Raji (cell line): ENCODE data around the gene BMPER.

ENCODE experiments used
- POLR2A ChIP-seq: IDR thresholded peaks from 2 replicates; pipeline ENCODE4 v1.6.1; 2011; ENCODE audit warnings: low read depth, low read length, control low read depth; ENCODE audit not compliant: insufficient read depth

The BMPER gene

DNA sequence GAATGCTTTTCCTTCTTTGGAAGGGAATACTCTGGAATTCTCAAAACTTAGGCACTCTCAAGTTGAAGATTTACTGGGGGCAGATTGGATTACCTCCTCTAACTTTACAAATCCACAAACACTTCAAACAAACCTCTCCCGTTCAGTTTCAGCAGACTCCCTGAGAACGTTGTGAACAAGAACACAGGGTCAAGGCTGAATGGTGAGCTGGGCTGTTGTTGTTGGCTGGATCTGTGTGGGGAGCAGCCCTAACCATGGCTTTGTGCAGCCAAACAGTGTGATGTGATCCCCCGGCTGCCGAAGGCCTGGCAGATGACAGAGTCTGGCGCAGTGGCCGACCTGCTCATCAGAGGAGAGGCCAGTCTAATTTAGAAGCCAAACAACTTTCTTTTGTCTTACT lies 93.1 kb downstream of the BMPER start:
- no peak for TF ChIP-seq POLR2A

GRCh38 chr7:34011017-34011695 lies 105.8 kb downstream of the BMPER start:
- no peak for TF ChIP-seq POLR2A

GRCh38 chr7:34011696-34012095 lies 106.4 kb downstream of the BMPER start:
- no peak for TF ChIP-seq POLR2A

DNA sequence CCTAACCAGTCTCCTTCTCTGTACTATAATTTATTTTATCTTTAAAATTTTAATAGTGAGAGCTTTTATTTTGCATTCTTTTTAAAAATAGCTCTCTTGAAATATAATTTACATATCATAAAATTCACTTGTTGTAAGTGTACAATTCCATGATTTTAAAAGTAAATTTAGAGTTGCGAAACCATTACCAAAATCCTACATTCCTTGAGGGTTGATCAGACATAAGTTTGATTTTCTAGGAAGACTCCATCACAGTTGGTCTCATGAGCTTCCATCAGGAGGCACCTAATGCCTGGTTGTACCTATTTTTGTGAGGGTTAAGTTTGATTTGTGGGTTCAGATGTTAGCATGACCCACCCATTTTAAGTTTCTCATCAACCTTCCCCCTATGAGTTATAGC lies 108.1 kb downstream of the BMPER start:
- no peak for TF ChIP-seq POLR2A

DNA sequence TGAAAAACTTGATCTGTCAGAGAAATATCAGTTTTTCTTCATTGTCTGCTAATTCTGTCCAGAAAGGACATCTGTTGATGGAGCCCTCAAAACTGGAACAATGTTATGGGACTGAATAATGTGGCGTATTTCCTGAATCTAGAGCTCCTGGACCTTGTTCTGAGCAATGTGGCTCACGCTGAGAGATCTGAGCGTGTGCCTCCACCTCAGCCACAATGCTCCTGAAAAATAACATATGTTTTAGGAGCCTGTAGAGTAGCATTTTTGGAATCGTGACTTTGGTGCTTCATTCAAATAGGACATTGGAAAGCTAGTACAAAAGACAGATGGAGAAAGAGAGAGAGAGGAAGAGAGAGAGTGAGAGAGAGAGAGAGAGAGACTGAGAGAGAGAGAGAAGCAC lies 110.3 kb downstream of the BMPER start:
- TF ChIP-seq POLR2A = no peak

DNA sequence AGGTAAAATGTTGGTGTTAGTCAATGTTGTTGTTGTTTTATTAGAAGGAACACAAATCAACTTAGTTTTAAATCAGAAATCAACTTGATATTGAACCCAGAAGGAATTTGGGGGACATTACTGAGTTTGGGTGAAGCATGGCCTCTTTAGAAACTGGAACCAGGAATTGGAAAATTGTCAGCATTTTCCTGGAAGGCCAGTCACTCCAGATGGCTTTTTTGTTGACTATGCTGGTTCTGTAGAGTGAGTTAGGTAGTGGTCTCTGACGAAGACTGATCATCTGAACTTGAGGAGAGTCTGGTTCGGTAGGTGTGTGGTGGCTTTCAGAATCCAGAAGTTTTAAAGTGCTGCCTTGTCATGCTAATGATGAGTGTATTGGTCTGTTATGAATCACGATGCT lies 111.5 kb downstream of the BMPER start:
- TF ChIP-seq POLR2A = no peak

GRCh38 chr7:34019301-34019790 lies 114.0 kb downstream of the BMPER start:
- TF ChIP-seq POLR2A = no peak

GRCh38 chr7:34022626-34023025 lies 117.3 kb downstream of the BMPER start:
- no peak for TF ChIP-seq POLR2A

GRCh38 chr7:34025600-34025999 lies 120.3 kb downstream of the BMPER start:
- no peak for TF ChIP-seq POLR2A

GRCh38 chr7:34026481-34027190 lies 121.3 kb downstream of the BMPER start:
- no peak for TF ChIP-seq POLR2A

- TF ChIP-seq POLR2A = no peak
Measured at GRCh38 chr7:34031156-34031555, 125.8 kb downstream of the BMPER start.

- TF ChIP-seq POLR2A = no peak
Measured at GRCh38 chr7:34034728-34035127, 129.4 kb downstream of the BMPER start.

DNA sequence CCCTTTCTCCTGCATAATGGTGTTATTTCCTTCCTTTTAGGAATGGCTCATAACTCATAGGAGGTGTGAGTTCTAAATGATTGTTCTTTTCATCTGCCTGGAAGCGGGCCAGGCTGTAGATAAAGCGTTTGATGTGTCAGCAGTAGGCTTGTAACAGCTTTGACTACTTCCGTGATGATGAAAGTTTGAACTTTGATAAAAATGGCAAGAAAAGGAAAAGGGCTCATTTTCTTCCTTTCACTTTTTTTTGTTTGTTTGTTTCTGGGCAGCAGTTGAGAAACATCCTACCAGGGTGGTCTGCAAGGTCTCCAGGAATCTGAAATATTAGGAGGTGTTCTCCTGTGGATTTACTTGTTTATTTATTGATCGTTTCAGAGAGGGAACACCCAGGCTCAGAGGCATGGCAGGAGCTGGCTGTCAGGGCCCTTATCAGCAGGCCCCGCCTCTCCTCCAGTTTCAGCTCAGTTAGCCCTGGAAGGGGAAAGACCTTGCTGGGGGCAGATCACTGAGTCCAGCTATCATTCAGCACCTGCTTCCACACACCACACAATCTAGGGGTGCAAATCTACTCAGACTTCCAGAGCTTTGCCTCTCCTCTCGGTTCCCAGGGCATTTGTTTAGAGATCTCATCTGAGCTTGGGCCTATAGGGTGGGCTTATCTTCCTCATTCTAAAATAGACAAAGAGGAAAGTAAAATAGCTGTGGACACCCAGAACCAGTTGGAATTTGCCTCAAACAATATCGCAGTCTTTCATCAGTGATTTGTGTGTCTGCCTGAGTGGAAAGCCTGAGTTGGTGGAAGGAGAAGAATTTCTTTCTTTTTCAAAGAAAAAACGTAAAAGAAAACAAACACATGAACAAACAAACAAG lies 130.9 kb downstream of the BMPER start:
- no peak for TF ChIP-seq POLR2A

- no peak for TF ChIP-seq POLR2A
Measured at GRCh38 chr7:34036972-34037792, 131.8 kb downstream of the BMPER start.

GRCh38 chr7:34038816-34039470 lies 133.6 kb downstream of the BMPER start:
- no peak for TF ChIP-seq POLR2A

DNA sequence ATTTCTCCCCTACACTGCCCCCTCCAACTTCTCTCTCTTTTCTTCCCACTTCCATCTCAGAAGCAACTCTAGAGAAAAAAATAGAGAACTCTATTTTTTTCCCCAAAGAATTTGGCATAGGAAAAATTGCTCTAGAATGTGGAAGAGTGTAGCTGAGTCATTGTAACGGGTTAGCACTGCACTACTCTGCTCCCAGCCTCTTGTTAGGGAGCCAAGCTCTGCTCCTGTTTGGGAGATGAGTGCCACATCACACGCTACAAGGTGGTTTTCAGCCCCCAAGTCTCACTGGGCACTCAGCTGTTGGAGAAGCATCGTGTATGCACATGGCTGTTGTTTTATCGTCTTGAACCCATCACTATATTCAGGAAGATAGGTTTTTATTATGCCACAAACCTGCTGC lies 136.4 kb downstream of the BMPER start:
- no peak for TF ChIP-seq POLR2A
